ENCODE data around the gene TMEM176B. TPM values are rescaled to one million over a fixed set of nuclear protein-coding genes. Genes with fewer than 3 reads are reported as not detected.

Gene TMEM176B
- total RNA-seq, 2 donors from 2014 or later = 0.31 to 0.35 TPM

DNA sequence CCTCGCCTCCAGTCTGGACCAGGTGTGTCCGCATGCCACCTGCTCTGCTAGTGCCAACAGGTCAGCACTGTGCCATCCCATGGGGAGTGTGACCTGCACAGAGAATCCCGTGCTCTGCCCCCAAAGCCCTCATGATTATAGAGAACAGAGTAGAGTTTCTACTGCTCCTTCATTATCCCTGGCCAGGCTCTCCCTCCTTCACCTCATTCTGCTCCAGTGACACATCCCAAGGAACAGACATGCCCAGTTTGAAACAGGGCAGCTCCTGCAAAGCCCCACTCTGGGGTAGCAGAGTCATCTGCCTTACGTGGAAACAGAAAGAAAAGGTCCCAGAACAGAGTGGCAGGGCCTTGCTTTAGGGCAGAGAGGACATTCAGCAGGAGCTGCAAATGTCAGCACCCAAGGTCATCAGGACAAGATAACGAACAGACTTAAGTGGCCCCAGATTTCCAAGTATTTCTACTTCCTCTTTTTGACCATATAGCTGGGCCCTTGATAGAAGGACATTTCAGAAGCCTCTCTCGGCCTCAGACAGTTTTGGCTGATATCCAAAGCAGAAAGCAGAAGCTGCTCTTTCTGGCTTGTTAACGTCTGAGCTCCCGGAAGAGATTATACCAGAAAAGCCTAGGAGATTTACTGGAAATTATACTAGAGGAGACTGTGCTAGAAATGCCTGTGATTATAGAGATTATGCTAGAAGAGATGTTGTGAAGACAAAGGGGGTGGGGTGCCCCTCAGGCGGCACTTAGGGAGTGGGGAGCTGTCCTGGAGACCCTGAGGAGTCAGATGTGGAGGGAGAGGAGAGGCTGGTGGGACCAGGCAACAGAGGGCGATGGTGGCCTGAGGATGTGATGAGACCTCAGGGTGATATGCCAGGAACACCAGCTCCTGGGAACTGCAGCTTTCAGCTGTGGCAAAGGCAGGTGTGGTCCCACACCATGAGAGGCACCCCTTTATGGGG is 12.6 kb downstream of the TMEM176B start:
- Mint-ChIP-seq H3K27me3 (ENCODE audit: insufficient read depth) (peaks cover 44% of the 10 kb centered on the region), H3K27ac (no peak overlapping the region), H3K9me3 (no peaks in the 10 kb centered on the region), H3K36me3 (ENCODE audit: low read depth) (no peaks in the 10 kb centered on the region), H3K4me1 (no peaks in the 10 kb centered on the region), H3K4me3 (no peak overlapping the region)
- TF ChIP-seq, protein P1, sequence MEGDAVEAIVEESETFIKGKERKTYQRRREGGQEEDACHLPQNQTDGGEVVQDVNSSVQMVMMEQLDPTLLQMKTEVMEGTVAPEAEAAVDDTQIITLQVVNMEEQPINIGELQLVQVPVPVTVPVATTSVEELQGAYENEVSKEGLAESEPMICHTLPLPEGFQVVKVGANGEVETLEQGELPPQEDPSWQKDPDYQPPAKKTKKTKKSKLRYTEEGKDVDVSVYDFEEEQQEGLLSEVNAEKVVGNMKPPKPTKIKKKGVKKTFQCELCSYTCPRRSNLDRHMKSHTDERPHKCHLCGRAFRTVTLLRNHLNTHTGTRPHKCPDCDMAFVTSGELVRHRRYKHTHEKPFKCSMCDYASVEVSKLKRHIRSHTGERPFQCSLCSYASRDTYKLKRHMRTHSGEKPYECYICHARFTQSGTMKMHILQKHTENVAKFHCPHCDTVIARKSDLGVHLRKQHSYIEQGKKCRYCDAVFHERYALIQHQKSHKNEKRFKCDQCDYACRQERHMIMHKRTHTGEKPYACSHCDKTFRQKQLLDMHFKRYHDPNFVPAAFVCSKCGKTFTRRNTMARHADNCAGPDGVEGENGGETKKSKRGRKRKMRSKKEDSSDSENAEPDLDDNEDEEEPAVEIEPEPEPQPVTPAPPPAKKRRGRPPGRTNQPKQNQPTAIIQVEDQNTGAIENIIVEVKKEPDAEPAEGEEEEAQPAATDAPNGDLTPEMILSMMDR (conservative IDR thresholded peaks at IDR 0.05) = peak; percentile 26
- Histone ChIP-seq H3K9ac (ENCODE audit: extremely low read depth, low read length, poor library complexity, severe bottlenecking) (no peak overlapping the region), H3K4me3 (ENCODE audit: low read length) (no peak overlapping the region), H3K36me3 (ENCODE audit: control insufficient read depth, insufficient read depth, low read length) (no peaks in the 10 kb centered on the region), H3K27ac (ENCODE audit: low read depth, low read length) (no peak overlapping the region), H3K9me3 (ENCODE audit: control insufficient read depth, low read length) (no peaks in the 10 kb centered on the region), H3K4me1 (ENCODE audit: control insufficient read depth, insufficient read depth, low read length) (no peaks in the 10 kb centered on the region), H3K27me3 (ENCODE audit: control insufficient read depth, insufficient read depth, low read length, poor library complexity, severe bottlenecking) (peaks cover 14% of the 10 kb centered on the region)
- DNase-seq = no peak
- WGBS, 2 experiments (ENCODE audit: insufficient coverage in 1 of 2, insufficient read length in 1 of 2) = 85 to 94% methylated on average over 5 to 10 of the region's 10 CpGs

DNA sequence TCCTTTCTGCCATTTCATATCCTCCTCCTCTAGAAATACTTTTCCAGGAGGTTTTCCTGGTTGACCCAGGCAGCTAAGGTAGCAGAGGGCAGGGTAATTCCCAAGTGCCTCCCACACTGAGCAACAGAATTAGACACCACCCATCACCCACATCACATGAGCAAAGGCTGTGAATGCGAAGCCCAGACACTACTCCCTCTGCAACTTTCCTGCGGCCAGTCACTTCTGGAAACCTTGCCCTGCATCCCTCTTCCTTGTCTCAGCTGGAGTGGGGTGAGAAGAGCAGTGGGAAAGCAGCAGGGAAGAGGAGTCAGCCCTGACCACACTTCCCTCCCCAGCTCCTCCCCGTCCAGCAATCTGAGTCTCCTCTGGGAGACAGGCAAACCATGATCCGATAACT is 15.2 kb downstream of the TMEM176B start:
- H3K36me3 Mint-ChIP-seq (ENCODE audit: low read depth) = no peaks in the 10 kb centered on the region
- no peaks in the 10 kb centered on the region for H3K4me1 Mint-ChIP-seq
- Histone ChIP-seq H3K9me3 (ENCODE audit: control insufficient read depth, low read length) (no peaks in the 10 kb centered on the region), H3K27ac (ENCODE audit: low read depth, low read length) (no peak overlapping the region), H3K9ac (ENCODE audit: extremely low read depth, low read length, poor library complexity, severe bottlenecking) (no peak overlapping the region), H3K4me3 (ENCODE audit: low read length) (no peak overlapping the region), H3K27me3 (ENCODE audit: control insufficient read depth, insufficient read depth, low read length, poor library complexity, severe bottlenecking) (peaks cover 20% of the 10 kb centered on the region), H3K36me3 (ENCODE audit: control insufficient read depth, insufficient read depth, low read length) (no peaks in the 10 kb centered on the region), H3K4me1 (ENCODE audit: control insufficient read depth, insufficient read depth, low read length) (no peaks in the 10 kb centered on the region)
- H3K4me3 Mint-ChIP-seq = no peak overlapping the region
- no peak for DNase-seq
- 56 to 80% methylated on average over 1 to 3 of the region's 4 CpGs for WGBS, 2 experiments (ENCODE audit: insufficient coverage in 1 of 2, insufficient read length in 1 of 2)
- H3K9me3 Mint-ChIP-seq = no peaks in the 10 kb centered on the region
- TF ChIP-seq, protein P1 (conservative IDR thresholded peaks at IDR 0.05) = no peak
- no peak overlapping the region for H3K27ac Mint-ChIP-seq
- peaks cover 48% of the 10 kb centered on the region for H3K27me3 Mint-ChIP-seq (ENCODE audit: insufficient read depth)

DNA sequence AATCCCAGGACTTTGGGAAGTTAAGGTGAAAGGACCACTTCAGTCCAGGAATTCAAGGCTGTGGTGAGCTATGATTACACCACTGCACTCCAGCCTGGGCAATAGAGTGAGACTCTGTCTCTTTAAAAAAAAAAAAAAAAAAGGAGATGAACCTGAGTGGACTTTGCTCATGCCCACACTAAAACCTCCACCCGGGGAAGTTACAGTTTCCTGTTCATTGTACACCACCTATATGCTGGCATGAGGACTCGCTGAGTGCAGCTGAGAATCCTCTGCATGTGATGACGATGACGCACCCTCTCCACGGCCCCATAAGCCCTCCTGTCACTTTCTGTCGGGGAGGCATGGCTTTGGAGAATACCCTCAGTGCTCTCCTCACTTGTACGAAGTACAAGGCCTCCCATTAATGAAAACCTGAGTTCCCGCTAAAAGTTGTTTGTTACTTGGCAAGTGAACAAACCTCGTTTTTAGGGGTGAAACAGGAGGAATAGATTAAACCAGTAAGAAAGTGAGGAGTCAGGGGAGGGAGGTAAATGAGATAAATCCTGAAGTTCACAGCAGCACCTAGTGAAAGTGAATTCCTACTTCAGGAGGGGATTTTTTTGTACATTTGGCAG is 15.9 kb downstream of the TMEM176B start:
- Mint-ChIP-seq H3K27me3 (ENCODE audit: insufficient read depth) (peaks cover 41% of the 10 kb centered on the region), H3K4me3 (no peak overlapping the region), H3K36me3 (ENCODE audit: low read depth) (no peaks in the 10 kb centered on the region), H3K27ac (no peak overlapping the region), H3K9me3 (no peaks in the 10 kb centered on the region), H3K4me1 (no peaks in the 10 kb centered on the region)
- H3K36me3 ChIP-seq (ENCODE audit: control insufficient read depth, insufficient read depth, low read length) = no peaks in the 10 kb centered on the region
- peaks cover 20% of the 10 kb centered on the region for H3K27me3 ChIP-seq (ENCODE audit: control insufficient read depth, insufficient read depth, low read length, poor library complexity, severe bottlenecking)
- 85% methylated on average over 9 of the region's 9 CpGs for WGBS, 2 experiments (ENCODE audit: insufficient coverage in 1 of 2, insufficient read length in 1 of 2)
- TF ChIP-seq, protein P1 (conservative IDR thresholded peaks at IDR 0.05) = no peak
- no peak overlapping the region for H3K9ac ChIP-seq (ENCODE audit: extremely low read depth, low read length, poor library complexity, severe bottlenecking)
- no peaks in the 10 kb centered on the region for H3K4me1 ChIP-seq (ENCODE audit: control insufficient read depth, insufficient read depth, low read length)
- DNase-seq = no peak
- no peak overlapping the region for H3K27ac ChIP-seq (ENCODE audit: low read depth, low read length)
- no peaks in the 10 kb centered on the region for H3K9me3 ChIP-seq (ENCODE audit: control insufficient read depth, low read length)
- no peak overlapping the region for H3K4me3 ChIP-seq (ENCODE audit: low read length)
